ENCODE measurements around the gene ANKRD9. TPM values are rescaled to one million over a fixed set of nuclear protein-coding genes. Genes with fewer than 3 reads are reported as not detected.
A peak's percentile ranks its signal among the peaks of the same experiment; 100 is the strongest.

The ANKRD9 gene
- total and polyA plus RNA-seq, 2 of the 13 experiments (the other 11 are each of a cell fraction or from before 2014, with no cell fraction given), result 10.0 to 15.0 TPM

GRCh38 chr14:102509746-102510615, at the start of gene ANKRD9 (continued):
- TF ChIP-seq ZNF20 (CRISPR knock-in tag; IDR thresholded peaks at IDR 0.05), result no peak
- TF ChIP-seq CHD2 (IDR thresholded peaks at IDR 0.05; ENCODE audit: low read depth, low read length), result no peak

DNA sequence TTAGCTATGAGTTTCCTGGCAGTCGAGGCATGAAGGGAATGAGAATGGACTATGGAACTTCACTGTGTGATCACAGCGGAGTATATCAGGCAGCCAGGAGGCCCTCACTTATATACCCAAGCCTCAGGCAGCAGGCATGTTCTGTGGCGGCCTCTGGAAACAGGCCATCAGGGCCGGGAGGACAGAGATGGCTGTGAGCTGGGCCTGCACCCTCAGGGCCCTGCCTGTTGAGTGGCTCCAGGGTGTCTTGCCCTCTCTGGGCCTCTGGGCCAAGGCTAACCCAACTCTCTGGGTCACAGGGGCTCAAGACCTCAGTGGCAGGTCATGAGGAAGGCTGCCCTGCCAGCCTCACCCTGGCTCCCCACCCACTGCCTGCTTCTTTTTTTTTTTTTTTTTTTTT, 49.0 kb upstream of the ANKRD9 start:
- intact Hi-C loops (cut with micrococcal nuclease; ENCODE audit: unreplicated experiment), result no loop called here
- POLR2A ChIA-PET, result interaction anchor here (0.6 to 3.5 kb wide), 7 partner anchors 10 to 27 kb away, joined by 3 to 16 read pairs (median 5); no protein-coding TSS in a partner anchor
- Histone ChIP-seq H3K27ac (ENCODE audit: extremely low read length, insufficient read depth, low read length) (no peak overlapping the region), H3K4me2 (ENCODE audit: low read depth, low read length) (peak overlapping the region; percentile 45), H3K36me3 (replicated peaks in 1 of 2; ENCODE audit: control insufficient read depth in 1 of 2, insufficient read depth in 2 of 2, low read length in 2 of 2) (no peaks in the 10 kb centered on the region), H3K4me3 (replicated peaks in 1 of 3; ENCODE audit: insufficient read depth in 1 of 3, low read depth in 2 of 3, low read length in 3 of 3) (peak overlapping the region in 1 of 3 experiments; percentile 30; a peak in 1 of 6 replicates), H2AFZ (ENCODE audit: low read length) (no peak overlapping the region), H3K9ac (ENCODE audit: insufficient read depth, low read depth, low read length) (peak overlapping the region; percentile 38), H4K20me1 (ENCODE audit: insufficient read depth, low read length) (no peaks in the 10 kb centered on the region), H3K79me2 (ENCODE audit: insufficient read depth, low read length) (no peaks in the 10 kb centered on the region), H3K4me1 (ENCODE audit: insufficient read depth, low read length) (peaks cover 19% of the 10 kb centered on the region), H3K27me3 (ENCODE audit: control insufficient read depth in 1 of 2, insufficient read depth in 2 of 2, low read length in 2 of 2) (no peaks in the 10 kb centered on the region; a peak in 1 of 5 replicates), H3K9me3 (ENCODE audit: low read length) (no peaks in the 10 kb centered on the region)
- FAIRE-seq (no peak), ATAC-seq (peak; percentile 75), DNase-seq (ENCODE audit: low spot score) (no peak)
- CTCF ChIA-PET (ENCODE audit: low intra/inter-chr PET ratio, low total read pairs), result no interaction called here
- WGBS (ENCODE audit: low lambda C conversion rate), result 0% methylated on average over 2 of the region's 4 CpGs
- in situ Hi-C loops (cut with HindIII; ENCODE audit: extremely low pct_ligation_motif_present, low pct_unique_long_range_greater_than_20kb), result no loop called here
- BruUV-seq (replicated peaks), result no TSS peak
- TF ChIP-seq ZNF570 (CRISPR knock-in tag; IDR thresholded peaks at IDR 0.05; ENCODE audit: borderline replicate concordance) (no peak), ZNF362 (CRISPR knock-in tag; IDR thresholded peaks at IDR 0.05; ENCODE audit: borderline replicate concordance) (peak; percentile 34; the same call in 1 of the 2 replicates), RNF219 (CRISPR knock-in tag; IDR thresholded peaks at IDR 0.05) (no peak), ETV5 (CRISPR knock-in tag; IDR thresholded peaks at IDR 0.05; ENCODE audit: borderline replicate concordance) (no peak), ZMYM3 (CRISPR knock-in tag; IDR thresholded peaks at IDR 0.05) (peak; percentile 65), NFE2L1 (CRISPR knock-in tag; IDR thresholded peaks at IDR 0.05; ENCODE audit: borderline replicate concordance) (no peak), LCORL (IDR thresholded peaks at IDR 0.05) (no peak), LCORL (CRISPR knock-in tag; IDR thresholded peaks at IDR 0.05) (0 out of 2 replicates have a peak, but pooled peaks have one; percentile 18), HHEX (CRISPR knock-in tag; IDR thresholded peaks at IDR 0.05) (no peak), ZNF788 (CRISPR knock-in tag; IDR thresholded peaks at IDR 0.05; ENCODE audit: borderline replicate concordance) (no peak)
- TF ChIP-seq, protein P1, sequence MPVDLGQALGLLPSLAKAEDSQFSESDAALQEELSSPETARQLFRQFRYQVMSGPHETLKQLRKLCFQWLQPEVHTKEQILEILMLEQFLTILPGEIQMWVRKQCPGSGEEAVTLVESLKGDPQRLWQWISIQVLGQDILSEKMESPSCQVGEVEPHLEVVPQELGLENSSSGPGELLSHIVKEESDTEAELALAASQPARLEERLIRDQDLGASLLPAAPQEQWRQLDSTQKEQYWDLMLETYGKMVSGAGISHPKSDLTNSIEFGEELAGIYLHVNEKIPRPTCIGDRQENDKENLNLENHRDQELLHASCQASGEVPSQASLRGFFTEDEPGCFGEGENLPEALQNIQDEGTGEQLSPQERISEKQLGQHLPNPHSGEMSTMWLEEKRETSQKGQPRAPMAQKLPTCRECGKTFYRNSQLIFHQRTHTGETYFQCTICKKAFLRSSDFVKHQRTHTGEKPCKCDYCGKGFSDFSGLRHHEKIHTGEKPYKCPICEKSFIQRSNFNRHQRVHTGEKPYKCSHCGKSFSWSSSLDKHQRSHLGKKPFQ (CRISPR knock-in tag; IDR thresholded peaks at IDR 0.05; ENCODE audit: insufficient replicate concordance), result no peak
- TF ChIP-seq, protein P2, sequence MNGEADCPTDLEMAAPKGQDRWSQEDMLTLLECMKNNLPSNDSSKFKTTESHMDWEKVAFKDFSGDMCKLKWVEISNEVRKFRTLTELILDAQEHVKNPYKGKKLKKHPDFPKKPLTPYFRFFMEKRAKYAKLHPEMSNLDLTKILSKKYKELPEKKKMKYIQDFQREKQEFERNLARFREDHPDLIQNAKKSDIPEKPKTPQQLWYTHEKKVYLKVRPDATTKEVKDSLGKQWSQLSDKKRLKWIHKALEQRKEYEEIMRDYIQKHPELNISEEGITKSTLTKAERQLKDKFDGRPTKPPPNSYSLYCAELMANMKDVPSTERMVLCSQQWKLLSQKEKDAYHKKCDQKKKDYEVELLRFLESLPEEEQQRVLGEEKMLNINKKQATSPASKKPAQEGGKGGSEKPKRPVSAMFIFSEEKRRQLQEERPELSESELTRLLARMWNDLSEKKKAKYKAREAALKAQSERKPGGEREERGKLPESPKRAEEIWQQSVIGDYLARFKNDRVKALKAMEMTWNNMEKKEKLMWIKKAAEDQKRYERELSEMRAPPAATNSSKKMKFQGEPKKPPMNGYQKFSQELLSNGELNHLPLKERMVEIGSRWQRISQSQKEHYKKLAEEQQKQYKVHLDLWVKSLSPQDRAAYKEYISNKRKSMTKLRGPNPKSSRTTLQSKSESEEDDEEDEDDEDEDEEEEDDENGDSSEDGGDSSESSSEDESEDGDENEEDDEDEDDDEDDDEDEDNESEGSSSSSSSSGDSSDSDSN (CRISPR knock-in tag; IDR thresholded peaks at IDR 0.05), result no peak
